Loucy (cell line): ENCODE results near the gene ABI1.

Experiments used
- H2AFZ ChIP-seq: fragments of 200-600 bp; sonication (generic); 2 replicates; pipeline ENCODE4 v1.6.0; 2016; ENCODE audit warnings: antibody characterized with exemption, mild to moderate bottlenecking, low read length, moderate library complexity
- H3F3A ChIP-seq: fragments of 200-600 bp; 2 replicates; pipeline ENCODE4 v1.6.0; 2016; ENCODE audit warnings: antibody characterized with exemption, low read depth, mild to moderate bottlenecking
- H3K27me3 ChIP-seq: fragments of 200-600 bp; sonication (generic); 2 replicates; pipeline ENCODE4 v1.6.1; 2014; ENCODE audit warnings: low read length, mild to moderate bottlenecking; ENCODE audit not compliant: insufficient read depth, poor library complexity, severe bottlenecking
- H3K36me3 ChIP-seq: fragments of 200-600 bp; sonication (generic); 2 replicates; pipeline ENCODE4 v1.6.1; 2016; ENCODE audit warnings: low read length; ENCODE audit not compliant: insufficient read depth
- H3K4me1 ChIP-seq: fragments of 200-600 bp; sonication (generic); 2 replicates; pipeline ENCODE4 v1.5.1; 2014; ENCODE audit warnings: low read length, mild to moderate bottlenecking; ENCODE audit not compliant: insufficient read depth, poor library complexity, severe bottlenecking
- H3K4me2 ChIP-seq: fragments of 200-600 bp; sonication (generic); 2 replicates; pipeline ENCODE4 v1.6.0; 2014; ENCODE audit warnings: antibody characterized with exemption, low read length, low read depth, mild to moderate bottlenecking; ENCODE audit not compliant: poor library complexity, severe bottlenecking
- H3K4me3 ChIP-seq: fragments of 200-600 bp; sonication (generic); 2 replicates; pipeline ENCODE4 v1.5.1; 2014; ENCODE audit warnings: low read length, mild to moderate bottlenecking, mixed read lengths; ENCODE audit not compliant: poor library complexity, severe bottlenecking
- H3K79me2 ChIP-seq: fragments of 200-600 bp; sonication (generic); 2 replicates; pipeline ENCODE4 v1.6.1; 2014; ENCODE audit warnings: low read length; ENCODE audit not compliant: insufficient read depth
- H3K9ac ChIP-seq: fragments of 200-600 bp; sonication (generic); 2 replicates; pipeline ENCODE4 v1.6.0; 2014; ENCODE audit warnings: mild to moderate bottlenecking, low read depth, low read length, moderate library complexity; ENCODE audit not compliant: poor library complexity, severe bottlenecking
- H3K9me2 ChIP-seq: fragments of 200-600 bp; sonication (generic); replicated peaks from 2 replicates; pipeline ENCODE4 v1.6.1; 2016; ENCODE audit warnings: low read depth, low read length, mixed read lengths
- H3K9me3 ChIP-seq: fragments of 200-600 bp; sonication (generic); 2 replicates; pipeline ENCODE4 v1.6.1; 2014; ENCODE audit warnings: mild to moderate bottlenecking, antibody characterized with exemption, low read length, low read depth; ENCODE audit not compliant: insufficient read depth
- H4K20me1 ChIP-seq: fragments of 200-600 bp; sonication (generic); 2 replicates; pipeline ENCODE4 v1.6.0; 2014; ENCODE audit warnings: antibody characterized with exemption, low read length, mild to moderate bottlenecking; ENCODE audit not compliant: insufficient read depth, poor library complexity, severe bottlenecking
- CTCF ChIP-seq: fragments of 200-600 bp; sonication (generic); conservative IDR thresholded peaks from 2 replicates; pipeline ENCODE4 v1.5.1; 2014; ENCODE audit warnings: mild to moderate bottlenecking, antibody characterized with exemption, low read length
- EZH2phosphoT487 ChIP-seq: fragments of 200-600 bp; IDR thresholded peaks from 2 replicates; pipeline ENCODE4 v1.6.1; 2018; ENCODE audit warnings: antibody characterized with exemption, mild to moderate bottlenecking, moderate library complexity, borderline replicate concordance

The ABI1 gene

GRCh38 chr10:26870766-26871165 is 10.0 kb upstream of the ABI1 start:
- no peaks in the 10 kb centered on the region for H3F3A ChIP-seq
- H3K9me3 ChIP-seq: no peaks in the 10 kb centered on the region
- no peak overlapping the region for H3K4me2 ChIP-seq
- no peak overlapping the region for H2AFZ ChIP-seq
- no peak overlapping the region for H3K9ac ChIP-seq
- H4K20me1 ChIP-seq: no peaks in the 10 kb centered on the region
- H3K4me3 ChIP-seq: no peak overlapping the region
- no peaks in the 10 kb centered on the region for H3K79me2 ChIP-seq
- H3K36me3 ChIP-seq: no peaks in the 10 kb centered on the region
- H3K27me3 ChIP-seq: no peaks in the 10 kb centered on the region
- TF ChIP-seq EZH2phosphoT487 (no peak), CTCF (no peak)
- H3K9me2 ChIP-seq: no peaks in the 10 kb centered on the region
- H3K4me1 ChIP-seq: no peaks in the 10 kb centered on the region

DNA sequence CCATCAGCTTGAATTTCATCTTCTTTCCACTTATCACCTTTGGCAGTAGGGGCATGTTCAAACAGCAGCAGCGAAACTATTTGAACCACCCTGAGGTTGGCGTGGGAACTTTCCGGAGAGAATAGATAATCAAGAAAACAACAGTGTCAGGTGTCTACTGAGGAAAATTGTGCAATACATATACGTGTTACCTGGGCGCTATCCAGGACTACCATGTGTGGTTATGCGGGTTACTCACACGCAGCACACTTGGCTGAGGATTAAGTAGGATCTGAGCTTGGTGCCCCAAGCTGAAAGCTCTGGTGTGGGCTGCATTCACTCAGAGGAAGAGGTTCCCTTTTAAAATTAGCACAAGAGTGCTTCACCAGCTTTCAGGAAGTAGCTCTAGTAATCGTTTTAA is 8.8 kb upstream of the ABI1 start:
- H3F3A ChIP-seq: no peaks in the 10 kb centered on the region
- no peaks in the 10 kb centered on the region for H3K4me1 ChIP-seq
- H3K36me3 ChIP-seq: no peaks in the 10 kb centered on the region
- H3K9me3 ChIP-seq: no peaks in the 10 kb centered on the region
- H3K79me2 ChIP-seq: no peaks in the 10 kb centered on the region
- no peaks in the 10 kb centered on the region for H3K27me3 ChIP-seq
- no peak overlapping the region for H3K4me2 ChIP-seq
- no peak overlapping the region for H3K9ac ChIP-seq
- no peak overlapping the region for H3K4me3 ChIP-seq
- TF ChIP-seq CTCF: no peak
- no peak for TF ChIP-seq EZH2phosphoT487
- H2AFZ ChIP-seq: no peak overlapping the region
- no peaks in the 10 kb centered on the region for H3K9me2 ChIP-seq
- H4K20me1 ChIP-seq: no peaks in the 10 kb centered on the region

- H2AFZ ChIP-seq: no peak overlapping the region
- H3K36me3 ChIP-seq: no peaks in the 10 kb centered on the region
- no peak overlapping the region for H3K4me3 ChIP-seq
- peaks cover 16% of the 10 kb centered on the region for H4K20me1 ChIP-seq
- H3K9ac ChIP-seq: no peak overlapping the region
- peaks cover 6% of the 10 kb centered on the region for H3K4me1 ChIP-seq
- H3K27me3 ChIP-seq: no peaks in the 10 kb centered on the region
- no peaks in the 10 kb centered on the region for H3F3A ChIP-seq
- no peaks in the 10 kb centered on the region for H3K9me3 ChIP-seq
- H3K79me2 ChIP-seq: peaks cover 14% of the 10 kb centered on the region
- TF ChIP-seq EZH2phosphoT487: no peak
- no peak for TF ChIP-seq CTCF
- no peak overlapping the region for H3K4me2 ChIP-seq
- H3K9me2 ChIP-seq: no peaks in the 10 kb centered on the region
Measured at GRCh38 chr10:26863351-26864076, 2.8 kb upstream of the ABI1 start.
